HFF-Myc (cell line): ENCODE data around the gene ASS1.

Source experiments
- DNase-seq: peaks from one replicate; pipeline ENCODE4 v3.0.0-alpha.2; 2011; ENCODE audit warnings: low read depth; ENCODE audit errors: extremely low read depth
- H3K4me3 ChIP-seq: replicated peaks from 2 replicates; pipeline ENCODE4 v1.5.1; 2011; ENCODE audit warnings: low read depth, mild to moderate bottlenecking, control low read depth, low read length
- CTCF ChIP-seq: IDR thresholded peaks from 2 replicates; pipeline ENCODE4 v1.5.1; 2012; ENCODE audit warnings: mild to moderate bottlenecking, low read depth, low read length, control low read depth; ENCODE audit errors: missing control alignments

ASS1 gene

GRCh38 chr9:130500340-130501180, 55.8 kb downstream of the ASS1 start:
- no peak for TF ChIP-seq CTCF
- DNase-seq: no peak
- no peak overlapping the region for H3K4me3 ChIP-seq

- no peak for DNase-seq
- no peak for TF ChIP-seq CTCF
- H3K4me3 ChIP-seq: no peak overlapping the region
Observed at GRCh38 chr9:130501639-130502038, 56.9 kb downstream of the ASS1 start.

DNA sequence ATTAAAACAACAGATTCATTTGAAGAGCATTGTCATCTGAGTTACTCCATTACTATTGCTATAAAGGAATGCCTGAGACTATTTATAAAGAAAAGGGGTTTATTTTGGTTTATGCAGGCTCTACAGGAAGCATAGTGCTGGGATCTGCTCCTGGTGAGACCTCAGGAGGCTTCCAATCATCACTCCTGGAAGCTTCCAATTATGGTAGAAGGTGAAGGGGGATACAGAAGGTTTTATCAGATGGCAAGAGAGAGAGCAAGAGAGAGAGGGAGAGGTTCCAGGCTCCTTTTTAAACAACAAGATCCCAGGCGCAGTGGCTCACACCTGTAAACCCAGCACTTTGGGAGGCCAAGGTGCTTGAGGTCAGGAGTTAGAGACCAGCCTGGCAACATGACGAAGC, 63.5 kb downstream of the ASS1 start:
- TF ChIP-seq CTCF: no peak
- no peak overlapping the region for H3K4me3 ChIP-seq
- DNase-seq: no peak

- no peak for DNase-seq
- H3K4me3 ChIP-seq: no peak overlapping the region
- TF ChIP-seq CTCF: no peak
Observed at GRCh38 chr9:130512199-130512598, 67.4 kb downstream of the ASS1 start.

GRCh38 chr9:130513078-130513477, 68.3 kb downstream of the ASS1 start:
- TF ChIP-seq CTCF: no peak
- H3K4me3 ChIP-seq: no peak overlapping the region
- DNase-seq: no peak

- no peak for TF ChIP-seq CTCF
- no peak for DNase-seq
- no peak overlapping the region for H3K4me3 ChIP-seq
Observed at GRCh38 chr9:130518233-130518632, 73.5 kb downstream of the ASS1 start.
